ENCODE measurements around the gene BNIP1.

BNIP1 gene

GRCh38 chr5:173211284-173211683, 67.0 kb downstream of the BNIP1 start:
- no peak for DNase-seq (ENCODE audit: low spot score)

GRCh38 chr5:173213236-173213933, 69.1 kb downstream of the BNIP1 start:
- DNase-seq (ENCODE audit: low spot score) = no peak
